Islet of Langerhans (tissue), 1 donor: ENCODE data around the gene SYDE1.

Experiments
- FAIRE-seq: peaks from one replicate; lab custom pipeline; 2011; peaks lifted over from hg19 to GRCh38; lab: Jason Lieb, UNC

Gene SYDE1

GRCh38 chr19:15108145-15108844 lies 1.1 kb downstream of the SYDE1 start:
- FAIRE-seq, result no peak

- no peak for FAIRE-seq
Measured at GRCh38 chr19:15108845-15109767, 1.9 kb downstream of the SYDE1 start.

- FAIRE-seq, result no peak
Measured at GRCh38 chr19:15109768-15110417, 2.7 kb downstream of the SYDE1 start.

GRCh38 chr19:15110418-15110815 lies 3.2 kb downstream of the SYDE1 start:
- FAIRE-seq, result no peak

GRCh38 chr19:15111758-15112157 lies 4.6 kb downstream of the SYDE1 start:
- no peak for FAIRE-seq

- FAIRE-seq, result no peak
Measured at GRCh38 chr19:15112385-15112784, 5.2 kb downstream of the SYDE1 start.

GRCh38 chr19:15113245-15114152 lies 6.3 kb downstream of the SYDE1 start:
- FAIRE-seq, result no peak

- no peak for FAIRE-seq
Measured at GRCh38 chr19:15114153-15114540, 6.9 kb downstream of the SYDE1 start.

DNA sequence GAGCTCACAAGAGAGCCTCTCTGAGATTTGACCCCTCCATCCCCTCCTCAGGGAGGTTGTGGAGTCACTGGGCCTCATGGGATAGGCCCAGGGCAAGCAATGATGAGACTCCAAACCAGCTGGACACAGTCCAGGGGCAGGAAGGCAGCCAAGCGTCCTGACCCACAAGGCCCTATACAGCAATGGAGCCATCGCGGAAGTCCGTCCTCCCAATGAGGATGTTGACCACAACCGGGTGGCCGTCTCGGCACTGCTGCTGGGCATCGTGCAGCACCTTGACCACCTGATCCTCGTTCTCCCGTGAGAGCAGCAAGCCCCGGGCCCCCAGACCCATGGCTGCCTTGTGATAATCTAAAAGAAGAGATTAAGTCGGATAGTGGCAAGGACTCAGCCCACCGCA lies 7.9 kb downstream of the SYDE1 start:
- FAIRE-seq, result no peak

DNA sequence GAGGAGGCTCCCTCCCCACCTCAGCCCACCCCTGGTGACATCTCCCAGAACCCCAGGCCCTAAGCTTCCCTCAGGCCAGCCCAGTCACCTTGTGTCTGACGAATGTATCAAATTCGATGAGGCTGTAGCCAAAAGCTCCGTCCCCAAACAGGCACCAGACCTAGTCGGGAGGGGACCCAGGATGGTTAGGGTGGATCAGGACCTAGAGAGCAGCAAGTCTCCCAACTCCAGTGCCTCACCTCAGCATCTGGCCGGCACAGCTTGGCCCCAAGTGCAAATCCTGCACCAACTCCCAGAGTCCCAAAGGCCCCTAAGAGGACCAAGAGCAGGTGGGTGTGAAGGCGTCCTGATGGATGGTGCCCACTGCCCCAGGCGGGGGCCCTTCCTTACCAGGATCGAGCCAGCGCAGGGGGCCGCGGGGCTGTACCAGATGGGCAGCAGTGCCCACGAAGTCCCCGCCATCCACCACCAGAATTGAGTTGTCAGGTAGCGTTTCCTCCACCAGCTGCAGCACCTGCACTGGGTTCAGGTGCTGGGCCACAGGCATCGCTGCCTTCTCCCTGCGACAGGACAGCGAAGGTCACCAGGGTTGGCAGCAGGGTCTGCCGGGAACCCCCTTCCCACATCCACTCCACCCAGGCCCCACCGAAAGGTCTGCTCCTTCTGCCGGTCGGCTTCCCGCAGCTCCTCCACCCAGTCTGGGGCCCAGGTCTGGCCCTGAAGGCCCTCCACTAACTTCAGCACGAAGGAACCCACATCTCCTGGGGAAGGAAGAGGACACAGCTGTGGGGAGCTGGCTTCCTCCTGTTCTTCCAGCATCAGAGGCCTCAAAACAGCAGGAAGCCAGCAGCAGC lies 8.8 kb downstream of the SYDE1 start:
- no peak for FAIRE-seq

- no peak for FAIRE-seq
Measured at GRCh38 chr19:15116856-15117255, 9.7 kb downstream of the SYDE1 start.

GRCh38 chr19:15118248-15118647 lies 11.0 kb downstream of the SYDE1 start:
- no peak for FAIRE-seq

- FAIRE-seq, result no peak
Measured at GRCh38 chr19:15118789-15119494, 11.7 kb downstream of the SYDE1 start.

GRCh38 chr19:15120135-15121026 lies 13.2 kb downstream of the SYDE1 start:
- FAIRE-seq, result no peak

DNA sequence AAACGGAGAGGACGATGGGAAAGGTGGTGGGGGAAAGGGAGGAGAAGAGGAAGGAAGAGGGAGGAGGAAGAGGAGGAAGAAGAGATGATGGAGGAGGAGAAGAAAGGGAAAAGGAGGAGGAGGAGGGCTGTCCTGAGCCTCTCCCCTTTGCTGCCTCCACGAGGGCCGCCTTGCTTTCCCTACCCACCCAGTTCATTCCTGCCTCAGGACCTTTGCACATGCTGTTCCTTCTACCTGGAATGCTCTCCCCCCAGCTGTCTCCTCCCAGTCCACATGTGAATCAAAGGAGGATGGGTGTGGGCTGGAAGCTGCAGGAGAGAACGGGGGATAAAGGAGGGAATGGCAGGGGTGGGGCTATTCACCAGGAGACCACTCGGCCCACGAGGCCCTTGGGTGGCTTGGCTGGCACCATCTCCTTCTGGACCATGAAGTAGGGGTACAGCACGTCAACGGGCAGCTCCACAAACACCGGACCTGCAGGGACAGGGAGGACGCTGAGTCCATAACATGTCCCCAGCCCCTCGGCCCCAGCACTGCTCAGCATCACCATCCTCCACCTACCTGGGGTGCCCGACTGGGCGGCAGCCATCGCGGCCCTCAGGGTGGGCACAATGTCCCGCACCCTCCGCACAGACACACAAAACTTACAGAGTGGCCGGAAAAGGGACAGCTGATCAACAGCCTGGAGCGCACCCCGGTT lies 15.3 kb downstream of the SYDE1 start:
- FAIRE-seq, result no peak

DNA sequence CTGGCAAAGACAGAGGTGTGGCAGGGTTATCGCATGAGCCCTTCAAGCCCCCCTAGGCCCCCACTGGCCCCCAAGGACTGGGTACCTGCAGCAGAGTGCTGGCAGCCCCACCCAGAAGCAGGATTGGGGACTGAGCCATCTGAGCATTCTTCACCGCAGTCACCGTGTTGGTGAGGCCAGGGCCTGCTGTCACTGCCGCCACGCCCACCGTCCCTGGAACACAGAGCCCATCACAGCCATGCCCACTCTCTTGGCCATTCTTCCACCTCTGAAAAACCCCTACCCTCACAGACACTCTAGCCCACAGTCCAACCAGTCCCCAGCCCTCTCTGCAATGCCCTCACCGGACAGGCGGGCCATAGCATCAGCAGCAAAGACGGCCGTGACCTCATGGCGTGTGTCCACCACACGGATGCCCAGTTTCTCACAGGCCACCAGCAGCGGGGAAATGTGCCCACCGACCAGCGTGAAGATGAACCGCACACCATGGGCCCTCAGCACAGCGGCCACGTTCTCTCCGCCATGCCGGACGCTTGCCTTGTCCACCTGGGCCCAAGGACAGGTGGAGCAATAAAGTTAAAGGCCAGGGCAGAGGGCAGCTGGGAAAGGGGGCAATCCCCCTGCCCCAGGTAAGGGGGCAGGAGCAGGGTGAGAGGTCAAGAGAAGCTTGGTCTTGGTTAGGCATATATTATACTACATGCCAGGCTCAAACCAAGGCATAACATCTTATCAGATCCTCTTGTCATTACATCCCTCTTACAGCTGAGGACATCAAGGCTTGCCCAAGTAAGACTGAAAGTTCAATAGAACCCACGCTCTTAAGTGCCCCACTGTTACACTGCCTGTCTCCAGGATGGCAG lies 16.1 kb downstream of the SYDE1 start:
- no peak for FAIRE-seq

- FAIRE-seq, result no peak
Measured at GRCh38 chr19:15123900-15124299, 16.7 kb downstream of the SYDE1 start.
